H1 (cell line): ENCODE results near the gene ZNF462. TPM values are rescaled to one million over a fixed set of nuclear protein-coding genes. Genes with fewer than 3 reads are reported as not detected.

ENCODE experiments used
- CTCF ChIA-PET: fragments of 300-600 bp; sonication (Branson Sonifier 250); formaldehyde crosslinking; loops from one replicate; lab custom pipeline; 2021; ENCODE audit not compliant: partially characterized antibody; lab: Charles Lee
- POLR2A ChIA-PET: fragments of 300-600 bp; sonication (Branson Sonifier 250); formaldehyde crosslinking; loops from one replicate; lab custom pipeline; 2021; ENCODE audit warnings: inconsistent platforms; ENCODE audit not compliant: partially characterized antibody; lab: Charles Lee
- DNase-seq, 2 experiments: peaks; one replicate each; pipeline versions ENCODE4 v3.0.0 to v3.0.0-alpha.2; 2010 to 2022; ENCODE audit warnings: low spot score in 2 of 2, low read depth in 1 of 2, mixed read lengths in 1 of 2
- FAIRE-seq: peaks from 2 replicates; lab custom pipeline; 2011; peaks lifted over from hg19 to GRCh38; lab: Jason Lieb, UNC
- H2AFZ ChIP-seq: 2 replicates; pipeline ENCODE4 v1.8.1; 2012; ENCODE audit warnings: low read length, inconsistent platforms
- H2AK5ac ChIP-seq: 2 replicates; pipeline ENCODE4 v1.6.1; 2013; ENCODE audit warnings: low read depth, low read length
- H2BK120ac ChIP-seq: replicated peaks from 2 replicates; pipeline ENCODE3; 2013; ENCODE audit warnings: low read depth, low read length, inconsistent platforms
- H2BK12ac ChIP-seq: 2 replicates; pipeline ENCODE4 v1.6.1; 2013; ENCODE audit warnings: low read depth, low read length
- H2BK15ac ChIP-seq: 2 replicates; pipeline ENCODE4 v1.6.1; 2013; ENCODE audit warnings: low read length
- H2BK20ac ChIP-seq: 2 replicates; pipeline ENCODE4 v1.6.1; 2013; ENCODE audit warnings: low read length
- H2BK5ac ChIP-seq: 2 replicates; pipeline ENCODE4 v1.6.1; 2013; ENCODE audit warnings: low read depth, low read length
- H3K14ac ChIP-seq: 2 replicates; pipeline ENCODE4 v1.6.1; 2013; ENCODE audit warnings: inconsistent platforms; ENCODE audit not compliant: insufficient read length
- H3K18ac ChIP-seq: 2 replicates; pipeline ENCODE4 v1.6.1; 2013; ENCODE audit warnings: low read length; ENCODE audit errors: extremely low read depth
- H3K23ac ChIP-seq: 2 replicates; pipeline ENCODE4 v1.6.1; 2013; ENCODE audit warnings: inconsistent platforms; ENCODE audit not compliant: insufficient read length
- H3K23me2 ChIP-seq: 2 replicates; pipeline ENCODE4 v1.6.1; 2013; ENCODE audit warnings: low read depth, low read length
- H3K27ac ChIP-seq: 2 replicates; pipeline ENCODE4 v1.6.1; 2011; ENCODE audit warnings: low read depth, low read length, inconsistent platforms
- H3K27me3 ChIP-seq, 4 experiments: replicated peaks in 1 of 4; 1 replicate in 1 of 4; 2 replicates in 3 of 4; pipeline versions ENCODE4 v1.6.1 to v1.8.1; 2011 to 2013; ENCODE audit warnings: low read length in 3 of 4, mild to moderate bottlenecking in 3 of 4, inconsistent platforms in 2 of 4, mixed read lengths in 2 of 4, moderate library complexity in 1 of 4; ENCODE audit not compliant: control insufficient read depth in 3 of 4, insufficient read depth in 3 of 4; ENCODE audit errors: extremely low read depth in 1 of 4
- H3K36me3 ChIP-seq, 4 experiments: 2 replicates each; pipeline versions ENCODE4 v1.6.1 to v1.8.1; 2011 to 2013; ENCODE audit warnings: mild to moderate bottlenecking in 4 of 4, low read length in 3 of 4, moderate library complexity in 2 of 4, control low read depth in 1 of 4, inconsistent platforms in 1 of 4; ENCODE audit not compliant: insufficient read depth in 4 of 4, control insufficient read depth in 2 of 4
- H3K4ac ChIP-seq: replicated peaks from 2 replicates; pipeline ENCODE3; 2013; ENCODE audit warnings: low read length, low read depth, mixed read lengths, inconsistent platforms; ENCODE audit not compliant: insufficient read length
- H3K4me1 ChIP-seq, 4 experiments: replicated peaks in 1 of 4; 1 replicate in 1 of 4; 2 replicates in 3 of 4; pipeline versions ENCODE4 v1.6.1 to v1.8.1; 2011 to 2013; ENCODE audit warnings: low read length in 3 of 4, inconsistent platforms in 2 of 4, mixed read lengths in 1 of 4; ENCODE audit not compliant: insufficient read depth in 4 of 4, control insufficient read depth in 3 of 4
- H3K4me2 ChIP-seq, 2 experiments: 2 replicates each; pipeline versions ENCODE4 v1.6.1 to v1.8.1; 2011 to 2013; ENCODE audit warnings: low read depth in 2 of 2, low read length in 2 of 2, control low read depth in 1 of 2, inconsistent platforms in 1 of 2, mild to moderate bottlenecking in 1 of 2; ENCODE audit not compliant: insufficient read depth in 1 of 2
- H3K4me3 ChIP-seq, 4 experiments: fragments of 200-600, 300-600 bp in 1 of 4; sonication (generic), shearing (Covaris generic), sonication (Bioruptor Twin) in 1 of 4; 2 replicates each; pipeline versions ENCODE4 v1.5.1 to v1.8.1; 2011 to 2016; ENCODE audit warnings: low read length in 4 of 4, low read depth in 3 of 4, control low read depth in 2 of 4, inconsistent platforms in 2 of 4, mild to moderate bottlenecking in 2 of 4, mixed read lengths in 1 of 4, moderate library complexity in 1 of 4; ENCODE audit not compliant: insufficient read depth in 2 of 4; ENCODE audit errors: extremely low read depth in 1 of 4
- H3K56ac ChIP-seq: replicated peaks from 2 replicates; pipeline ENCODE3; 2013; ENCODE audit warnings: low read depth, mild to moderate bottlenecking, mixed read lengths, low read length, inconsistent platforms; ENCODE audit not compliant: insufficient read length
- H3K79me1 ChIP-seq: 2 replicates; pipeline ENCODE4 v1.6.1; 2013; ENCODE audit warnings: low read depth, low read length, control low read depth
- H3K79me2 ChIP-seq, 2 experiments: 2 replicates each; pipeline versions ENCODE4 v1.6.1 to v1.8.1; 2012 to 2013; ENCODE audit warnings: low read length in 2 of 2, mild to moderate bottlenecking in 2 of 2, inconsistent platforms in 1 of 2; ENCODE audit not compliant: insufficient read depth in 2 of 2, control insufficient read depth in 1 of 2
- H3K9ac ChIP-seq, 4 experiments: replicated peaks in 1 of 4; 1 replicate in 1 of 4; 2 replicates in 3 of 4; pipeline versions ENCODE4 v1.6.1 to v1.8.1; 2011 to 2013; ENCODE audit warnings: low read depth in 3 of 4, low read length in 3 of 4, control low read depth in 2 of 4, mild to moderate bottlenecking in 2 of 4, moderate library complexity in 2 of 4, inconsistent platforms in 1 of 4; ENCODE audit errors: extremely low read depth in 1 of 4
- H3K9me3 ChIP-seq, 2 experiments: 2 replicates each; pipeline versions ENCODE4 v1.6.1 to v1.8.1; 2012 to 2013; ENCODE audit warnings: mild to moderate bottlenecking in 2 of 2, moderate library complexity in 2 of 2, control low read depth in 1 of 2, inconsistent platforms in 1 of 2, low read depth in 1 of 2, low read length in 1 of 2, mixed read lengths in 1 of 2; ENCODE audit not compliant: insufficient read depth in 2 of 2
- H4K20me1 ChIP-seq, 2 experiments: replicated peaks in 1 of 2; 2 replicates each; pipeline versions ENCODE3 to v1.8.1; 2011 to 2013; ENCODE audit warnings: inconsistent platforms in 2 of 2, low read length in 2 of 2, mild to moderate bottlenecking in 1 of 2; ENCODE audit not compliant: insufficient read depth in 2 of 2, control insufficient read depth in 1 of 2
- H4K5ac ChIP-seq: 2 replicates; pipeline ENCODE4 v1.6.1; 2013; ENCODE audit warnings: low read length, low read depth, mixed read lengths, inconsistent platforms; ENCODE audit not compliant: insufficient read length
- H4K8ac ChIP-seq: 2 replicates; pipeline ENCODE4 v1.8.0; 2013; ENCODE audit warnings: mild to moderate bottlenecking, moderate library complexity, low read length, inconsistent platforms; ENCODE audit not compliant: insufficient read depth; ENCODE audit errors: extremely low read depth
- H4K91ac ChIP-seq: replicated peaks from 2 replicates; pipeline ENCODE3; 2013; ENCODE audit warnings: low read length, mixed read lengths, inconsistent platforms; ENCODE audit not compliant: insufficient read length
- HDAC2 ChIP-seq, 2 experiments: fragments of 300-600 bp in 1 of 2; sonication (generic) in 1 of 2; IDR thresholded peaks; 2 replicates each; pipeline ENCODE4 v1.6.1; 2011 to 2012; ENCODE audit warnings: low read depth in 2 of 2, low read length in 2 of 2, mild to moderate bottlenecking in 2 of 2, moderate library complexity in 2 of 2, borderline replicate concordance in 1 of 2, inconsistent platforms in 1 of 2
- WGBS, 2 experiments: shearing (Covaris generic) in 1 of 2; methylation state at CpG; one replicate each; pipeline versions ENCODE4 v1.1.6 to v1.1.7; 2013 to 2015; ENCODE audit warnings: low lambda C conversion rate in 2 of 2, mixed read lengths in 2 of 2, inconsistent platforms in 1 of 2, low coverage in 1 of 2, missing lambda C conversion rate in 1 of 2; ENCODE audit not compliant: insufficient replicate concordance in 2 of 2, insufficient coverage in 1 of 2, insufficient read length in 1 of 2; ENCODE audit errors: extremely low coverage in 1 of 2, missing lambda C conversion rate in 1 of 2; 5-methylcytosine and 5-hydroxymethylcytosine counted together
- polyA plus RNA-seq, 7 experiments: library from polyadenylated mRNA; depleted of rRNA in 3 of 7; stranded (reverse) in 5 of 7; unstranded in 2 of 7; fragments of >200 nt in 5 of 7; fragments of 200-250 nt in 2 of 7; gene quantifications; 1 replicate in 5 of 7; 2 replicates in 1 of 7; 4 replicates in 1 of 7; pipeline versions ENCODE4 v1.2.1 to v1.2.3, GENCODE V29; 2011 to 2013; ENCODE audit warnings: missing spikeins in 2 of 7, mixed read lengths in 2 of 7
- total RNA-seq: library from RNA; stranded (reverse); fragmentation: NEBNext Ultra II Directional; extraction: Animal tissue kit (Norgen Biotek cat#: 25700); gene quantifications from 2 replicates; pipeline ENCODE4 v1.2.1, GENCODE V29; 2021

ZNF462 gene
- total and polyA plus RNA-seq, 2 of the 8 experiments (the other 6 are each of a cell fraction or from before 2014, with no cell fraction given), result 30.0 to 163 TPM

DNA sequence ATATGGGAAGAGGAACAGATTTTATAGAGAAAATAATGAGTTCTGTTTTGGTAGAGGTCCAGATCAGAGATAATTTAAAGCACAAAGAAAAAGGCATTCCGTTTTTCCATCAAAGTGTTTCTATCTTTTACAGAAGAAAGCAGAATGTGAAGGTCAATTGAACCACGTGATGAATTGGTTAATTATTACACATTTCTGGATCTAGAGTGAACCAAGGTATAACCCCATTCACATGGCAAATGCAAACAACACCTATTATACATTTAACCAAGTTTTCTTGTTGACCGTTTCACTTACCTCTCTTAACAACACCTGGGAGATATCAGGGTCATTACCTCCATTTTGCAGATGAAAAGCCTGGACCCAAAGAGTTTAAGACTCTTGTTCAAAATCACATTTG, 34.9 kb upstream of the ZNF462 start:
- no peak overlapping the region for H2AK5ac ChIP-seq
- no peak overlapping the region for H3K14ac ChIP-seq
- FAIRE-seq (no peak), DNase-seq (no peak)
- H3K23ac ChIP-seq, result no peak overlapping the region
- no peak overlapping the region for H4K5ac ChIP-seq
- TF ChIP-seq HDAC2 (IDR thresholded peaks at IDR 0.05; ENCODE audit: borderline replicate concordance in 1 of 2, low read depth in 2 of 2, low read length in 2 of 2), result no peak
- no peaks in the 10 kb centered on the region for H3K4me1 ChIP-seq
- H3K36me3 ChIP-seq, result no peaks in the 10 kb centered on the region
- no peak overlapping the region for H2BK5ac ChIP-seq
- no peak overlapping the region for H2BK20ac ChIP-seq
- H3K23me2 ChIP-seq, result no peaks in the 10 kb centered on the region; the same call in 1 of the 2 replicates
- no peak overlapping the region for H4K8ac ChIP-seq
- H3K18ac ChIP-seq, result no peak overlapping the region
- H3K27ac ChIP-seq, result no peak overlapping the region
- no peaks in the 10 kb centered on the region for H3K27me3 ChIP-seq
- H2BK15ac ChIP-seq, result no peak overlapping the region
- 93% methylated on average over 3 of the region's 3 CpGs; no CpG with 5 or more reads in 1 of the 2 experiments for WGBS, 2 experiments
- no peaks in the 10 kb centered on the region for H3K79me1 ChIP-seq
- no peak overlapping the region for H3K4ac ChIP-seq
- H3K9me3 ChIP-seq, result no peaks in the 10 kb centered on the region
- H2BK12ac ChIP-seq, result no peak overlapping the region
- H3K9ac ChIP-seq, result no peak overlapping the region
- H2AFZ ChIP-seq, result no peak overlapping the region
- H2BK120ac ChIP-seq, result no peak overlapping the region
- no peaks in the 10 kb centered on the region for H4K20me1 ChIP-seq
- H3K79me2 ChIP-seq, result no peaks in the 10 kb centered on the region
- CTCF ChIA-PET, result no interaction called here
- H4K91ac ChIP-seq, result no peak overlapping the region
- H3K4me3 ChIP-seq, result no peak overlapping the region
- H3K56ac ChIP-seq, result no peak overlapping the region
- POLR2A ChIA-PET, result no interaction called here
- no peak overlapping the region for H3K4me2 ChIP-seq
